Measurements from ENCODE around the gene WDR20.
A peak's percentile ranks its signal among the peaks of the same experiment; 100 is the strongest.
"Not testable (repeated sequence)": the region's sequence is repeated elsewhere in the genome, so short reads cannot be mapped to it uniquely, and the experiment has no call there.

The WDR20 gene

DNA sequence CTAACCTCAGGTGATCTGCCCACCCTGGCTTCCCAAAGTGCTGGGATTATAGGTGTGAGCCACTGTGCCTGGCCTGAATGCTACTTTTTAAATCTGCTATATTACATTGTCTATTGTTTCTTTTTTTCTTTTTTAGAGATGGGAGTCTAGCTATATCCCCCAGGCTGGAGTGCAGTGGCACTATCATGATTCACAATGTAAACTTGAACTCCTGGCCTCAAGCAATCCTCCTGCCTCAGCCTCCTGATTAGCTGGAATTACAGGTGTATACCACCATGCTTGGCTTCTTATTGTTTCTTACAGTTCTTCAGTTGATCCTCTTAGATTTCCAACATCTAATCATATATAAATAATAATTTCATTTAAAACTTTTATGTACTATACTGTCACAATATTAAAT is 15.3 kb upstream of the WDR20 start:
- Histone ChIP-seq H3K36me3 (no peaks in the 10 kb centered on the region), H3K27me3 (ENCODE audit: insufficient read depth, low read depth, severe bottlenecking) (no peaks in the 10 kb centered on the region), H3K27ac (no peak overlapping the region), H3K4me3 (ENCODE audit: low read depth, low read length) (no peak overlapping the region), H3K9me3 (ENCODE audit: severe bottlenecking) (no peaks in the 10 kb centered on the region)
- no peak for DNase-seq
- no peak for TF ChIP-seq CTCF (IDR thresholded peaks at IDR 0.05; ENCODE audit: low read depth, low read length)

DNA sequence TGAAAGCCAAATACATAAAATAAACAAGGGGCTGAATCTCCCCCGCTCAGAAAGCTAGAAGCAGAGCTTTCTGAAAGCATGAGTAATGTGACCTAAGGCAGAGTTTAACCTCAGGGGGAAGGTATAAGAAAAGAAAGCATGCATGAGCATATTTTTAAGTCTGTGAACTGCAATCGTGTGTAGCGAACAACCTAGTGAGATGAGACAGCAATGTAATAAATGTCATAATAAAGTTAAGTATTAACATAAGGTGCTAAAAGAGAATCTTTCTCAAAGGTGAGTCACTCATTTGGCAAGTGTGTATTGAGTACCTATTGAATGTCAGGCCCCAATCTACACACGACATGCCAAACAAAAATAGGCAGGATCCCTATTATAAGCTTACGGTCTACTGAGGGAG is 14.2 kb upstream of the WDR20 start:
- H3K36me3 ChIP-seq: peaks cover 4% of the 10 kb centered on the region
- no peak for TF ChIP-seq CTCF (IDR thresholded peaks at IDR 0.05; ENCODE audit: low read depth, low read length)
- H3K4me3 ChIP-seq (ENCODE audit: low read depth, low read length): no peak overlapping the region
- DNase-seq: no peak
- H3K27me3 ChIP-seq (ENCODE audit: insufficient read depth, low read depth, severe bottlenecking): no peaks in the 10 kb centered on the region
- no peaks in the 10 kb centered on the region for H3K9me3 ChIP-seq (ENCODE audit: severe bottlenecking)
- peak overlapping the region; percentile 83 for H3K27ac ChIP-seq

DNA sequence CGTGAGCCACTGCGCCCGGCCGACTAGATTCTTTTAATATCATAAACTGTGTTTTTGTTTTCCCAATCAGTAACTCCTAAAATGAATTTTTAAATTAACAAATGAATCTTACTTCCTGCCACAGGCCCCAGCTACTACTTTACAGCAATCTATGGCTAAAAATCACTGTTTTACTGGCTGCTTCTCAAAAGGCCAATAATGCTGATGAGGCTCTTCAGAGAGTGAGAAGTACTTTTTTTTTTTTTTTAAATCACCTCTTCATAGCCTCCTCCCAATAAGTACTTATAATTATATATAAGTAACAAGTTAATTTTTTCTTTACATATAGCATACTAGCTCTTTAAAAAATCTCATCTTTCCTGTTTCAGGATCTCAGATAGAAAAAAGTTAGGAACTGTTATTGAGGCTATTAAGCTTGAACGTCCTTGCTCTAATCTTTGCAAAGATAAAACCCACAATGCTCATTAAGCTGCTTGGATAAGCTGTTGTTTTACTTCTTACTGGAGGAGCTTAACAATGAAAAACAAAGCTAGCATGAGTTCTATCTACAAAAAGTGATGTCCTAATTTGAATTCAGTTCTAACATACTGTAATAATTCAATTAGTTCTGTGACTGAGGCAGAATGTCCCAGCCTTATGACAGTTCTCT is 12.8 kb upstream of the WDR20 start:
- Histone ChIP-seq H3K9me3 (ENCODE audit: severe bottlenecking) (no peaks in the 10 kb centered on the region), H3K4me3 (ENCODE audit: low read depth, low read length) (no peak overlapping the region; the same call in 1 of the 2 replicates), H3K36me3 (peaks cover 4% of the 10 kb centered on the region), H3K27ac (peak overlapping the region; percentile 83), H3K27me3 (ENCODE audit: insufficient read depth, low read depth, severe bottlenecking) (no peaks in the 10 kb centered on the region)
- TF ChIP-seq CTCF (IDR thresholded peaks at IDR 0.05; ENCODE audit: low read depth, low read length): no peak
- no peak for DNase-seq

DNA sequence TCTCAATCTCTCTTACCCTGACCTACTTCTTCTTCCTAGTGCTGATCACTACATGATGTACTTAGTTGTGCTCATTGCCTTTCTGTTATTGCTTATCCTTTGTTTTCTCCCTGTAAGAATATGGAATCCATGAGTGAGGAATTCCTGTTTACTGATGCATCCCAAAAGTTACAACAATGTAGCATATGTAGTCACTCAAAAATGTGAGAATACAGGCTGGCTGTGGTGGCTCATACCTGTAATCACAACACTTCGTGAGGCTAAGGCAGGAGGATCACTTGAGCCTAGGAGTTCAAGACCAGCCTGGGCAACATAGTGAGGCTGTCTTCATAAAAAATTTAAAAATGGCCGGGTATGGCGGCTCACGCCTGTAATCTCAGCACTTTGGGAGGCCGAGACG is 8.0 kb upstream of the WDR20 start:
- no peak for DNase-seq

GRCh38 chr14:102134021-102134420 is 5.7 kb upstream of the WDR20 start:
- H3K4me3 ChIP-seq (ENCODE audit: low read depth, low read length); H3K27me3 ChIP-seq (ENCODE audit: insufficient read depth, low read depth, severe bottlenecking); DNase-seq; H3K27ac ChIP-seq; H3K9me3 ChIP-seq (ENCODE audit: severe bottlenecking): not testable (repeated sequence)
- H3K36me3 ChIP-seq: peaks cover 11% of the 10 kb centered on the region

More for the DNA sequence above, 8.0 kb upstream of the WDR20 start:
- Histone ChIP-seq H3K27ac (no peak overlapping the region), H3K27me3 (ENCODE audit: insufficient read depth, low read depth, severe bottlenecking) (no peaks in the 10 kb centered on the region), H3K36me3 (peaks cover 11% of the 10 kb centered on the region), H3K9me3 (ENCODE audit: severe bottlenecking) (no peaks in the 10 kb centered on the region), H3K4me3 (ENCODE audit: low read depth, low read length) (no peak overlapping the region)
- TF ChIP-seq CTCF (IDR thresholded peaks at IDR 0.05; ENCODE audit: low read depth, low read length): no peak

GRCh38 chr14:102134719-102135118 is 5.0 kb upstream of the WDR20 start:
- not testable (repeated sequence) for H3K27ac ChIP-seq; H3K4me3 ChIP-seq (ENCODE audit: low read depth, low read length); DNase-seq; H3K27me3 ChIP-seq (ENCODE audit: insufficient read depth, low read depth, severe bottlenecking); H3K9me3 ChIP-seq (ENCODE audit: severe bottlenecking)
- H3K36me3 ChIP-seq: peaks cover 11% of the 10 kb centered on the region

GRCh38 chr14:102135456-102135855 is 4.2 kb upstream of the WDR20 start:
- not testable (repeated sequence) for H3K4me3 ChIP-seq (ENCODE audit: low read depth, low read length)

More at GRCh38 chr14:102135456-102135855, 4.2 kb upstream of the WDR20 start:
- not testable (repeated sequence) for H3K27ac ChIP-seq; H3K36me3 ChIP-seq; DNase-seq; H3K27me3 ChIP-seq (ENCODE audit: insufficient read depth, low read depth, severe bottlenecking); H3K9me3 ChIP-seq (ENCODE audit: severe bottlenecking)

Data from WERI-Rb-1 (cell line).